SHP77 (cell line): ENCODE results near the gene ATP8B4.
A peak's percentile ranks its signal among the peaks of the same experiment; 100 is the strongest.

Experiments
- DNase-seq, 2 experiments: peaks; one replicate each; lab custom pipeline; 2025; lab: John Stamatoyannopoulos, UW

The ATP8B4 gene

GRCh38 chr15:49953421-49953820, 165.6 kb downstream of the ATP8B4 start:
- DNase-seq, result no peak

GRCh38 chr15:49946681-49947080, 172.4 kb downstream of the ATP8B4 start:
- DNase-seq, result peak in 1 of 2 experiments; percentile 16

GRCh38 chr15:49934487-49934886, 184.5 kb downstream of the ATP8B4 start:
- DNase-seq, result no peak

DNA sequence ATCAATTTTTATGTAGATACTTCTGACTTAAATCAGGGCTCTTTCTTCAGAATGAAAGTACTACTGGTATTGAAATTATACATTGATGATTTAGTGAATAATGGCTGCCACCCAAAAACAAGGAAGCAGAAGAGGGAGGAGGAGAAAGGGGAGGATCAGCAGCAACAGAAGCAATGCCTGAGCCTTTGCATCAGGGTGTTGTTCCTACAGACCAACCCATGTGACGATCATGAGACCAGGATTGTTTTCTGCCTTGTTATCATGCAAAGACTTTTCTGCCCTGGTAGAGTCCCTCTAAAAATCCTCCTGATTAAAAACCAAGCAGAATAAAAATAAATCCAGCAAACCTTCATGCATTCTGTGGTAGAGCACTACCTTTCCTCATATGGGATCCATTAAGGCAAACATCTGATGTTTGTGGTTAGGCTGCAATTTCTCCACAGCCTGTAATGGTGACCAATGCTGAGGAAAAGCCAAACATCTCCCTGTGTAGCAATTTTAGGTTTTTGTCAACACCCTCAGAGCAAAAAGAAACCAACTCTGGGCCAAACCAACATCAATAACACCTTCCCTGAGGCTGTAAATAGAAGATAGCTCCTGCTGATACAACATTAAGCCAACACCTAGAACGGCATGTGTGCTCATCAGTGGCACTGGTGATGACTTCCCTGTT, 191.7 kb downstream of the ATP8B4 start:
- DNase-seq, result no peak

GRCh38 chr15:49926740-49927139, 192.3 kb downstream of the ATP8B4 start:
- no peak for DNase-seq

- no peak for DNase-seq
Observed at GRCh38 chr15:49923671-49924070, 195.4 kb downstream of the ATP8B4 start.

- no peak for DNase-seq
Observed at GRCh38 chr15:49919034-49919433, 200.0 kb downstream of the ATP8B4 start.

- peak in 1 of 2 experiments; percentile 5 for DNase-seq
Observed at GRCh38 chr15:49918121-49918520, 200.9 kb downstream of the ATP8B4 start.

GRCh38 chr15:49916998-49917397, 202.0 kb downstream of the ATP8B4 start:
- no peak for DNase-seq

GRCh38 chr15:49915822-49916221, 203.2 kb downstream of the ATP8B4 start:
- DNase-seq, result no peak

- no peak for DNase-seq
Observed at GRCh38 chr15:49908933-49909295, 210.1 kb downstream of the ATP8B4 start.

- no peak for DNase-seq
Observed at GRCh38 chr15:49908236-49908932, 210.6 kb downstream of the ATP8B4 start.

DNA sequence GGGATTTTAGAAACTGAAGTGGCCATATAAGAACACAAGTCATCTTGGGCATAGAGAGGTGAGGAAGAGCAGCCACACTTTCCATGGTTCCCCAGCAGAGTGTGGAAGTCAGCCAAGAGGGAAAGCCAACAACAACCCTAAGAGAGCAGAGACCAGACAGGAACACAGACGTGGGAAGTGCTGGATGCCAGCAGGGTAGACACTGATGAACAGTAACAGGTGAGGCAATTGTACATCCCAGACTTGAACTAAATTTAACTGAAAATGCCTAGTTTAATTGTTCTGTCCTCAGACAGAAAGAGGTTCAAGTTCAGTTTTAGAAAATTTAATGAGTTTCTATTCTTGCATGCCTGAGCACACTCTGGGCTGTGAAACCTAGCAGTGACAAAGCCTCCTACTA, 212.1 kb downstream of the ATP8B4 start:
- no peak for DNase-seq

DNA sequence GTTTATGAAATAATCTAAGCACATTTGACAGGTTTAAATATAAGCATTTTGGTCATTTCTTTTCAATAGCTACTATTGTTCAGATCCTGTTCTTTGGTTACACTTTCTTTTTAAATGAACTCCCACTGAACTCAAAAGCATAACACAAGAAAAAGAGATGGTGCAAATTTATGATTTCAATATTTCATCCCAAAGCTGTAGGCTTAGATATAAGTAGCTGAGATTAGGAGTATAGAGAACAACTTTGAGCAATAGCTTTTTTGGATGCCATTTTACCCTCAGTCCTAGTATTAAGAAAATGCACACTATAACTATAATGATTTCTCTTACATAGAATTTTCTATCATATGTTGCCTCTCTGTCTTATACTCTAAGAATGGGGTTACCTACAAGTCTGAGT, 213.8 kb downstream of the ATP8B4 start:
- DNase-seq, result no peak

- no peak for DNase-seq
Observed at GRCh38 chr15:49904296-49904695, 214.7 kb downstream of the ATP8B4 start.

DNA sequence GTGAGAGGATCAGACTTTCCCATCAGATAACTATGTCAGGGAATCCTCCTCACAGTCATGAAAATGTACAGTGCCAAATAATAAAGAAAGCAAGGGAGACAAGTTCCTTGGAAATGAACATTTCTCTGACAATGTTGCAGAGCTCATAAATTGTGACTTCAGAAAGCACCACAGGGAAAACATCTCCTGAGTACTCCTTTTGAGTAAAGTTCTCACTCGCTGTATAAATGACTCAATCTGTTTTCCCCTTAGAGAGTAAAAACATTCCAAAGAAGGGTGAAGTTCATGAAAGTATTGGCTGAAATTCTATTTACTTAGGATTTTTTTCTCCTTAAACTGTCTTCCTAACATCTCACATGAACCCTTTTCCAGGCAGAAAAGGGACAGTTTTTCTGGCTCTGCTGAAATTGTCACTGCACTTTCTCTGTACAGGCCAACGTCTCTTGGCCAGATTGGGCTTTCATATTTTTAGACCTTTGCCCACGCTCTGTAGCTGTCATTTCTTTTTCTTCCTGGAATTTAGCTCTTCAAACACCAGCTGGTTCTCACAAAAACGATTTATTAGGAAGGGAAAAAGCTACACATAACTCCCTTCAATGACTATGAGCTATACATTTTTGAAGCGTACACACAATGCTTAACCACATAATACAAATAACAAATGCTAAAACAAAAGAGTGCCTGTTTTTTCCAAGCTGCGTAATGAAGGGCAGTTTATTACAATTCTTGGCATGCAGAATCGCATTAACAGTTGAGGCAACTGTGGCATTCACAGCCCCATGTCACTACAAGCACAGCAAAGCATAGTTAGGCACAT, 216.1 kb downstream of the ATP8B4 start:
- no peak for DNase-seq

GRCh38 chr15:49901996-49902684, 216.9 kb downstream of the ATP8B4 start:
- DNase-seq, result no peak

- DNase-seq, result no peak
Observed at GRCh38 chr15:49901321-49901720, 217.7 kb downstream of the ATP8B4 start.

DNA sequence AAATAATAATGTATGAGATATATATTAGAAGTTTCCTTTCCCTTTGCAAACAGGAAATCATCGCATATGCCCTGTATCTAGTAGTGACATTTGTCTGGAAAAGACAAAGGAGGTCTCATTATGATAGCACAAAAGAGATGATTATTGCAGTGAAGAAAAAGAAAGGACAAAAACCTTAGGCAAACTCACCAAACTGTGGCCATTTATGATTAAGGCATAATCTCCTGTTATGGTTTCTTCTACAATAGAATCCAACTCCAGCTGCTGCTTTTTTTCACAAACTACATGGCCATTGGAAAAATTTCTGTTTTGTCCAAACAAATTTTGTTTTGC, 218.2 kb downstream of the ATP8B4 start:
- DNase-seq, result no peak

DNA sequence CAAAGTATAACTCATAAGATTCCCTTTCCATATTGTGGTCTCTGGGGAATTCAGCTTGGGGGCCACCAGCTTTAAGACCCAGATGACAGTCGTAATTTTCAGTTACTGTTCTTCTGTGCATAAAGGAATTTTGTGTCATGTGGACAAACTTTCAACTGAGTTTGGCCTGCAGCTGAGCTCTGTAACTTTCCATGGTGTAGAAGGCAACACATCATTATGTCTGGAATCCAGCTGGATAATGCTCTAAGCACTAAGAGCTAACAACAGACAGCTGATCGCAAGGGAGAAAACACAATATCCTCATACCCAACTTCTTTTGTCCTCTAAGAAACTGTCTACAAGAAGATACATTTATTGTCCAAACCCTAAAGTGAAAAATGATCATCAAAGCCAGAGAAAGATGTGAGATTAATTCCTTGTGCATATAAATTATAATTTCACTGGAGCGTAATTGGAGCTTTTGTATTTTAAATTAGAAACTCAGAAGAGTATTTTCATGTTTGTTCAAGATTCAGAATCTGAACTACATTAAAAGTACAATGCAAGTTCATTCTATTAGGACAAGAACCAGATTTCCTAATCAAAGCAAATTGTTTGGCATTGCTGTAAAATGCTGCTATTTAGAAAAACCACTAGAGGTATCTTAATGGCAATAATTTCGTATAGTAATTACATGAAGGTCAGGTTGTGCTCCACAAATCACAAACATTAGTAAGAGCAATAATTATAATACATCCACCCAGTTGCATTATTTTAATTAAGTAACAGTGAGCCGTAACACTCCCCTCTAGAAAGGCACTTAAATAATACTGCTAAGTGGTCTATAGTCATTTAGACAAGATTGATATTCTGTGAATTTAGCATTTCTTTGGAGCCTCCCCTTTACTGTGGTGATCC, 218.8 kb downstream of the ATP8B4 start:
- DNase-seq, result no peak

GRCh38 chr15:49898575-49899283, 220.3 kb downstream of the ATP8B4 start:
- no peak for DNase-seq
